ENCODE results near the gene GPNMB.

The GPNMB gene

GRCh38 chr7:23228412-23228811 is 18.2 kb upstream of the GPNMB start:
- no peak for DNase-seq (ENCODE audit: low read depth in 3 of 3, low spot score in 1 of 3)

GRCh38 chr7:23230641-23231101 is 15.9 kb upstream of the GPNMB start:
- DNase-seq (ENCODE audit: low read depth in 3 of 3, low spot score in 1 of 3), result no peak

DNA sequence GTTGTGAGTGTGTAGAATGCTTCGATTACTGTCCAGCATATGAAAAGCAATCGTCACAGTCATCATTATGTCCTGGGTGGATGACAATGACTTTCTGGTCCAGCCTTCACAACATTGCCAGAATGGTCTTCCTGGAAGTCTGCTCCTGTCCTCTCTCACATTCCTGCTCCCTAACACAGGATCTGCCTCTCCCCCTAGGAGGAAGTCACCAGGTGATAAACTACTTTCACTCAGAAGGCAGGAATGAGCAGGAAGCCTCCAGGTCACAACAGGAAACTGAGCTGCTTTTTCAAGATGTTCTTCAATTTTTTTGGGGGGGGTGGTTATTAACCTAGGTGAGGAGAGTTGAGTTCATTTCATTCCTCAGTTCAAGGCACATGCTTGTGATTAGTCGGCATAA is 13.6 kb upstream of the GPNMB start:
- DNase-seq (ENCODE audit: low read depth in 3 of 3, low spot score in 1 of 3), result no peak

DNA sequence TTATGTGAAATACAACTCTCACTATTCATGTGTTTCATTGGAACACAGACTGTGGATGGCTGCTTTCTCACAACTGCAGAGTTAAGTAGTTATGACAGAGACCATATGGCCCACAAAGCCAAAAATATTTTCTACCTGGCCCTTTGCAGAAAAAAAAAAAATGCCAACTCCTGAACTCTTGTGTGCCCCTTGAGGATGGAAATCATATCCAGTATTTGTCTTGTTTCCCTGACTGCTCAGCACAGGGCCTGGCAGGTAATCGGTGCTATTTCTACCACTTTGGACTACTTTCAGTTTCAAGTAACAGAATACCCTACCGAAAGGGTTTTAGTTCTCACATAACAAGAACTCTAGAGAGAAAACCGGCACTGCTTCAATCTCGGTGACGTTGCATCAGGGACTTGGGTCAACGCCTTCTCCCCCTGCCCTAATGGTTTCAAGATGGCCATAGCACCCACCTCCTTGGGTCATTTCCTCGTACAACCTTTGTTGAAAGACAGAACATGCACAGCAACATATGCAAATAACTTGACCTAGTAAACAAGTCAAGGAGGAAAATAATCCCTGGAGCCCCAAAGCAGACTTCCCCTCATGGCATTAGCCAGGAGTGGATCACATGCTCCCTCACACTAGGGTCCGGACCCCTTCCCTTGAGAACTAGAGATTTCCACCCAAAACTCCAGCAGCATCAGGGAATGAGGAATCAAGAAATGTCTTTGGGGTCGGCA is 11.8 kb upstream of the GPNMB start:
- no peak for DNase-seq (ENCODE audit: low read depth in 3 of 3, low spot score in 1 of 3)

DNA sequence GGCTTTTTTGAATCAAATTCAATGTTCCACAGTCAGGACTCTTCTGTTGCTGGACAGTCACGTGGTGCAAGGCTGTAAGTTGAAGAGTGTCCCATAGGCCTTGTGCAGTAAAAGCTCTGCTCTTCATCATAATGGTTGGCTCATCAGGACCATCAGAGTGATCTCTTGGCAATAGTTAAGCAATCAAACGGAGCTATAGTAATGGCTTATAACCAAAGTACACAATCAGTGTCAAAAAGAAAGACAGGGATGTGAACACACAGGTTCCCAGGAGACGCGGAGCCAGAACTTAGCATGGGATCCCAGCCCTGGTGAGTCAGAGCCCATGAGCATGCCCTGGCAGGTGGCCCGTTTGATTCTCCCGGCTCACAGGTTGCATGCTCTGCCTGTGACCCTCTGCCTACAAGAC is 10.8 kb upstream of the GPNMB start:
- DNase-seq (ENCODE audit: low read depth in 3 of 3, low spot score in 1 of 3), result no peak

DNA sequence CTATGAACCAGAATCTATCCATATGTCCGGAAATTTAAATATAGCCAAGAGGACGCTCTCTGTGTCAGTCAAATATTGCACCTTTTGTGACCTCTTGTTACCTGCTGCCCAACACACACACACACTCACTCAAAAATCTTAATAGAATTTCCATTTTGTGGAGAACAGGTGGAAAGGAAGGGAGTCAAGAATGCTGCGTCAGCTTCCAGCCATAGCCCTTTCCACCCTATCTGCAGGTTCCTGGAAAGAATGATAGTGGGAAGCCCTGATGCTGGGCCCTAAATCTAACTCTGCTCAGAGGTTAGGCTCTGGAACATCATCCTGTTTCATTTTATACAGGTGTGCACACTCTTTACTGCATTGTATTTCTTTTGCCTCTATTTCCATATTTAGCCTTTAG is 9.6 kb upstream of the GPNMB start:
- DNase-seq (ENCODE audit: low read depth in 3 of 3, low spot score in 1 of 3), result no peak

DNA sequence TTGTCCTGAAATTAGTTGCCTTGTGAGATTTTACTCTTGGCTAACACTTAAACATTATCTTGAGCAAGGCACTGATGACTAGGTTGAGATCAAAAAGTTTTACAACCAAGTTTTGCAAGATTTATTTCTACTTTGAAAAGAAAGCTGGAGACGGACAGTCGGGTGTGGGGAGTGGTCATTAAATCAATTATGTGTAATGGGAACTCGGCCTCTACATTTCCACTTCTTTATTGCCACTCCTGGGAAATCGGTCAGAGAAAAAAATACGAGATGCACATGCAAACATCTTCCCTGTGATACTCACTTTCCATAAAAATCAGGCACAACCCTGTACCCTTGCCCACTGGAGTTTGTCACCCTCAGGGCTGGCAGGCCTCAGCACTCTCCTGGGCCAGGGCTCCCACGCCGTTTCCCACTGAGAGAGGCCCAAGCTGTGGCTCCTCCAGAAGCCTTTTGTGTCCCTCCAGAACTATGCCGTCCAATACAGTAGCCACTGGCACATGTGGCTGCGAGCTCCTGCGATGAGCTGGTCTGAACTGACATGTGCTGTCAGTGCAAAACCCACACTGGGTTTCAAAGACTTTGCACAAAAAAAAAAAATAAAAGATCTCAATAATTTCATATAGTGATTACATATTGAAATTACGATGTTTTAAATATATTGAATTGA is 7.5 kb upstream of the GPNMB start:
- no peak for DNase-seq (ENCODE audit: low read depth in 3 of 3, low spot score in 1 of 3)

DNA sequence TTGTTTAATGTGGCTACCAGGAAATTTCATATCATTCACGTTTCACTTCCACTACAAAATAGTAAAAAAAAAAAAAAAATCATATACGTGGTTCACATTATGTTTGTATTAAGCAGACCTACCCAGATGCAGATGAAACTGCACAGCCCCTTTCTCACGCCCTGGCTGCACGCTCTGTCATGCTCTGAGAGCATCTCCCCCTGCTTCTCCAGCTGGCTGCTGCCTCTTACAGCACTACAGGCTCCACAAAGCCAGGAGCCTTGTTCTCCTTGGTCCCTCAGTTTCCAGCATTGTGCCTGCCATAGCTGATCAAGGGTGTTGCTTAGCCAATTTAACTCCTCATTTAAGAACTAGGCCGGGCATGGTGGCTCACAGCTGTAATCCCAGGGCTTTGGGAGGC is 6.9 kb upstream of the GPNMB start:
- DNase-seq (ENCODE audit: low read depth in 3 of 3, low spot score in 1 of 3), result no peak

DNA sequence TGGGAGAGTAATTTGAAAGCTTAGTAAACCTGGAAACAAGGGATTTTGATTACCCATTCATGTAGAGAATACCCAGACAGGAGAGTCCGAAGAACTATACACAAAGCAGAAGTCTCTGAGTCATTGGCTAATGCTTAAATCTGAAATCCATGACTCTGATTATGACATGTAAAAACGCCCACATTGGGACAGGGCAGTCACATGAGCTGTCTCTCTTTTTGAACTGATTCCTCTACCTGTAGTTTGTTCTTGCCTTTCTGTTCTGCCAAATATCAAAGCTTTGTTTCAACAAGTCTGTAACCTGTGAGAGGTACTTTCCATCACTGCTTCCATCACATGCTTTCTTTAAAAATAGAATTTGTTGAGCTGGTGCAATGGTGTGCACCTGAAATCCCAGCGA is 4.3 kb upstream of the GPNMB start:
- no peak for DNase-seq (ENCODE audit: low read depth in 3 of 3, low spot score in 1 of 3)

DNA sequence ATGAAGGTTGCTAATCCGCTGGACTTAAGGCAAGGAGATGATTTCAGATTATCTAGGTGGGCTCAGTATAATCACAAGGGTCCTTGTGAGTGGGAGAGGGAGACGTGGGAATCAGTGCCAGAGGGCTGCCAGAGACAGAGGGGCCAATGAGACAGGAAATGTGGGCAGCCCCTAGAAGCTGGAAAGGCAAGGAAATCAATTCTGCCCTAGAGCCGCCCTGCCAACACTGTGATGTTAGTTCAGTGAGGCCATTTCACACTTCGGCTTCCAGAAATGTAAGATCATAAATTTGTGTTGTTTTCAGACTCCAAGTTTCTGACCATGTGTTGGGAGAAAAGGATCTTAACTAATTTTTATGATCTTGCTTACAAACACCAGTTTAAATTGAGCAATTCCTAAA is 3.6 kb upstream of the GPNMB start:
- no peak for DNase-seq (ENCODE audit: low read depth in 3 of 3, low spot score in 1 of 3)

DNA sequence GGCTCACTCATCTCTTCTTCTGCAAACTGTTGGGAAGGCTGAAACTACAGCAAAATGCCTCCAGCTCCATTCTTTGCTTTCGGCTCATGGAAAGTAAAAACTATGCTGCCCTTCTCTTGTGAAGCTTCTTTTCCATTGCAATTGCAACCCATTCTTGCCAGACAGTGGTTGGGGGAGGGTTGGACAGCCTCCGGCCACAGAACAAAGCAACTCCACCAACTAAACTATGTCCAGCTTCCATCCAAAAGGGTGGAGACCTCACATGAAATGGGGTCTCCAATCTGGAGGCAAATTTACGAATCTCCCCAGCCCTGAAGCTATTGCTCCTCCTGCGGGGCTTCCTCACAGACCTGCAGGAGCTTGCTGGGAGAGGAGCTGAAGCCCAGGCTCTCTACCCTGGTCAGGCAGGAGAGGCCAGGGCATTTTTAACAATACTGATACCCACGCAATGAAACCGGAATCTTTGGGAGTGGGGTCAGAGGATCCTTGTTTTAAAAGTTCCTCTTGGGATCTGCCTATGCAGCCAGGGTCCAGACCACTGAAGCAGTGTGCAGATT is 549 bp downstream of the GPNMB start:
- DNase-seq (ENCODE audit: low read depth in 3 of 3, low spot score in 1 of 3), result no peak

- DNase-seq (ENCODE audit: low read depth in 3 of 3, low spot score in 1 of 3), result no peak
Measured at GRCh38 chr7:23247603-23248335, 1.2 kb downstream of the GPNMB start.

GRCh38 chr7:23249486-23249885 is 2.9 kb downstream of the GPNMB start:
- DNase-seq (ENCODE audit: low read depth in 3 of 3, low spot score in 1 of 3), result no peak

DNA sequence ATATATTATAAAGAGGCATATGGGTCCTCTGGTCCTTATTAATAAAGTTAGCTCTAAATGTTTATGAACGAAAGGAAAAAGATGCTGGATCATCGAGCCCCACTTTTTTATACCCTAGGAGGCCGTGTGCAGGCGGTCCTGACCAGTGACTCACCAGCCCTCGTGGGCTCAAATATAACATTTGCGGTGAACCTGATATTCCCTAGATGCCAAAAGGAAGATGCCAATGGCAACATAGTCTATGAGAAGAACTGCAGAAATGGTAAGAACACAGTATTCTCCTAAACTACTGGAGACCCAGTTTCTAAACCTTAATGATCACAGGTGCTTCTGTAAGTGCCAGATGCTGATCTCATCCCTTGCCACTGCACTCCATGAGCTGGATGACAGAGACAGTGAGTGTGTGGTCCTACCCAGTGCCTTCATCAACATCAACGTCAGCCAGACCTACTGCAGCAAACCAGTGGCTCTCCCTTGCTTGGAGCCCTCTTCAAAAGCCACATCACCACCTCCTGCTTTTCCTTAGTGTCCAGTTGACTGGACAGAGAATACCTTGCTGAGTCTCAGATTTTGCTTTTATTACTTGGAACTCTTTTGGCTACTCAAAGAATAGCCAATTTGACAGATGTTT is 7.6 kb downstream of the GPNMB start:
- DNase-seq (ENCODE audit: low read depth in 3 of 3, low spot score in 1 of 3), result no peak

GRCh38 chr7:23256731-23257130 is 10.2 kb downstream of the GPNMB start:
- DNase-seq (ENCODE audit: low read depth in 3 of 3, low spot score in 1 of 3), result no peak

DNA sequence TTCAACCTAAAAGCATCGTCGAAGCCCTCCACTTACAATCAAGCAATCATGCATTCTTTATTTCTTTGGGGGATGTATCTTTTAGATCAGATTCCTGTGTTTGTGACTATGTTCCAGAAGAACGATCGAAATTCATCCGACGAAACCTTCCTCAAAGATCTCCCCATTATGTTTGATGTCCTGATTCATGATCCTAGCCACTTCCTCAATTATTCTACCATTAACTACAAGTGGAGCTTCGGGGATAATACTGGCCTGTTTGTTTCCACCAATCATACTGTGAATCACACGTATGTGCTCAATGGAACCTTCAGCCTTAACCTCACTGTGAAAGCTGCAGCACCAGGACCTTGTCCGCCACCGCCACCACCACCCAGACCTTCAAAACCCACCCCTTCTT is 13.8 kb downstream of the GPNMB start:
- DNase-seq (ENCODE audit: low read depth in 3 of 3, low spot score in 1 of 3), result no peak

DNA sequence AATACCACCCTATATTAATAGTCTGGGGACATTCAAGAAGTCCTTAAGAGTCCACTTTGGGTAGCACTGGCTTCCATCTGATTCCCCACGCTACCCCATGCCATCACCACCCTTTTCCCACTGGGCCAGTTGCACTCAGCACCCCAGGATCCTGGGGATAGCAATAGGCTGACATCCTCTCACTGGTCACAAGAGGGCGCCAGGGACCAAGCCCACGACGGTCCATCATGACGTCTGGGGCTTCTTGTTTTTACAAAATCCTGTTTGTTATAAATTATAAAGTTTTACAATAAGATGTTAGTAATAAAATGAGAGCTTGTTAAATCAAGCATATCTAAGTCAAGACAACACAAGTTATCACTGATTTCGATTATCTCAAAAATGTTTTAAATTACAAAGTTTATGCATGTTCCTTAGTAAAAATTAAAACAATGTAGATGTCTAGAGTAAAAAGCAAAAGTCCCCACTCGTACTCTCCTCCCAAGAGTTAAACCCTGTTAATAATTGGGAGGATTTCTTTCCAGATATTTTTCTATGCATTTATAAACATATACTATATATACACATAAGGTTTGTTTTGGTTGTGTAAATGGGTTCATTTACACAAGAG is 15.4 kb downstream of the GPNMB start:
- peak in 1 of 3 donors; percentile 24 for DNase-seq (ENCODE audit: low read depth in 3 of 3, low spot score in 1 of 3)

DNA sequence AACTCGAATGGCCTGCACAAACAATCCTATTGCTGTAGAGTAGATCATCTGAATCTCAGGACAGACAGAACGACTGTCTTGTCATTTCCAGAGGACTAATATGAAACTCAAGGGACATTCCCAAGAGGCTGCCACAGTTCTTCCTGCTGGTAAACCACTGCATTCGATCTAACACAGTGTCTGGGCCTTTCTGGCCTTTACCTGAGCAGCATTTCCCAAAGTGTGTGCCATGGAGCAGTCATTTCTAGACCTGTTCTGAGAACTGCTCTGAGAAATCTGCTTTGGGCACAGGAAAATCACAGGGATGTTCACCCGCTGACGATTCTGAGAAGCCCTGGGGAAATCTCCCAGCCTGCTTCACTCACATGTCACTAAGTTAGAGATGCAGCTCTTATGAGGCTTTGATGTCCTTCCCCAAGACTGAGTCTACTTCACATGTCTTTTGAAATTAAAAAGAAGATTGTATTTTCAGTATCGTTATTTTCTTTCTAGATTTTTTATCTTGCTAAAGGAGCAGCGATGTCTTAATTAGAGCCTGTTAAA is 18.4 kb downstream of the GPNMB start:
- no peak for DNase-seq (ENCODE audit: low read depth in 3 of 3, low spot score in 1 of 3)

DNA sequence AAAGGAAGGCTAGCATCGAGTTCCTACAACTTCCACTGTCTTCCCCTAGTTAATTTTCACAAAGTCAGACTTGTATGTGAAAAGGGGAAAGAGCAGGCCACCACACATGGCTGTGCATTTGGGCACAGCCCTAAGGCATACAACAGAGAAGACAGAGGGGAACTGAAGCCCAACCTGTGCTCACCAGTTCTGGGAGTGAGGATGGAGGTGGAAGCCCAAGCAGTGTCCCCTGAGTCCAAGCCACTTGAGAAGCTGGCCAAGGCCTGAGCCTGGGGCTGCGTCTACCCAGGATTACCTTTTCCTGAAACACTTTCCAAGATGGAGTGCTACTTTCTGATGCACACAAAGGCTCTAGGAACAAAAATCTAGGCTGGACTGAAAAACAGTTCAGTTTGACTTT is 20.3 kb downstream of the GPNMB start:
- no peak for DNase-seq (ENCODE audit: low read depth in 3 of 3, low spot score in 1 of 3)

DNA sequence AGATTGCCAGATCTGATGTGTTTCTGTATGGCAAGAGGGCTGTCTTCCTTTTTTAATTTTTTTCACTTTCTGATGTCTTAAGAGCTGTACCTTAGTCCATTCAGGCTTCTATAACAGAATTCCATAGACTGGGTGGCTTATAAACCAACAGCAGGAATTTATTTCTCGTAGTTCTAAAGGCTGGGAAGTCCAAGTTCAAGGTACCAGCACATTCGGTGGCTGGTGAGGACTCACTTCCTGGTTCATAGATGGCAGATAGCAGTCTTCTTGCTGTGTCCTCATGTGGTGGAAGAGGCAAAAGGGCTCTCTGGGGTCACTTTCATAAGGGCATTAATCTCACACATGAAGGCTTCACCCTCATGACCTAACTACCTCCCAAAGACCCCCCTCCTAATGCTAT is 20.8 kb downstream of the GPNMB start:
- no peak for DNase-seq (ENCODE audit: low read depth in 3 of 3, low spot score in 1 of 3)

DNA sequence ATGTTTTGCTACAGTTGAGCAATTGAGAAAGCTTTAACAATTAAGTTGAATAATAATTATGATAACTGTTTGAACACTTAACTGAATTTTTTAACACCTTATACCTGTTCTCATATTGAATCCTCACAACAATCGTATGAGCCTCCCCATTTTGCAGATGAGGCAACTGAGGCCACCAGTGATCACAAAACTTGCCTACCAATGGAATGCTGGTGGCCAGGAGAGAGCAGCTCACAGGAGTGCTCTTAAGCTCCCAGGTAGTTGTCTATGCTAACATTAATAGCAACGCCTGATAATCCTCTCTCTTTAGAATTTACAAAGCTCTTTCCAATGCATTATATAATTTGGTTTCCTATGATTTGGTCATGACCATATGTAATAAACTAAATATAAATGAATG is 21.6 kb downstream of the GPNMB start:
- no peak for DNase-seq (ENCODE audit: low read depth in 3 of 3, low spot score in 1 of 3)
